ENCODE data around the gene SIM2.

The SIM2 gene

DNA sequence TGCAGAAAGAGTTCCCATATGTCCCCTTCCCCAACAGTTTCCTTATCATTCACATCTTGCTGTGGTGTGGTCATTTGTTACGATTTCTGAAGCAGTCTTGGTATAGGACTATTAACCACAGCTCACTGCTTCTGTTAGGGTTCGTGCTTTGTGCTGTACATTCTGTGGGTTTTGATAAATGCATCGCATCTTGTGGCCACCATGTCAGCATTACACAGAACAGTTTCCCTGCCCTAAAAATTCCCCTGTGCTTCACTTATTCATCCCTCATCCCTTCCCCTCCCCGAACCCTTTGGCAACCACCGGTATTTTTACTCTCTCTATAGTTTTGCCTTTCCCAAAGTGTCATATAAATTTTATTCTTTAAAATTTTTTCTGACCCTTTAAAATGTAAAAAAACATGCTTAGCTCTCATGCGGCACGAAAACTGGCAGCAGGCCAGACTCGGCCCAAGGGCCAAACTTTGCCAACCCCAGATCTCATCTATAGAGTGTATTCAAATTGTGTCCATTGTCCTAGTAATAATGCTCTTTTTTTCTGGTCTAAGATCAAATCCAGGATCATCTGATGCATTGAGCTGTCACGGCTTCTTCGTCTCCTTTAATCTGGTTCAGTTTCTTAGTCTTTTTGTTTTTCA, 78.2 kb downstream of the SIM2 start:
- H3K27ac Mint-ChIP-seq = no peak overlapping the region
- ATAC-seq (replicated peaks) = no peak

DNA sequence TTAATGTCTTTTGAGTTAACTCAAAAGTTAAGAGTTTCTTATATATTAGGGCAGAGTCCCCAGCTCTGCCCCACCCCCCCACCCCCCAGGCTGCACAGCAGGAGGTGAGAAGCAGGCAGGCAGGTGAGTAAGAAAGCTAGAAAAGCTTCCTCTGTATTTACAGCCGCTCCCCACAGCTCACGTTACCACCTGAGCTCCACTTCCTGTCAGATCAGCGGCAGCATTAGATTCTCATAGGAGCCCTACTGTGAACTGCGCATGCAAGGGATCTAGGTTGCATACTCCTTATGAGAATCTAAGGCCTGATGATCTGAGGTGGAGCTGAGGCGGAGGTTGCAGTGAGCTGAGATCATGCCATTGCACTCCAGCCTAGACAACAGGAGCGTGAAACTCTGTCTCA, 81.9 kb downstream of the SIM2 start:
- peaks cover 0 to 8% of the 10 kb centered on the region in 2 donors for H3K36me3 Mint-ChIP-seq
- H3K27ac Mint-ChIP-seq = no peak overlapping the region
- no peak for ATAC-seq (replicated peaks)
- no peaks in the 10 kb centered on the region for H3K27me3 Mint-ChIP-seq
- no peak overlapping the region for H3K4me3 Mint-ChIP-seq
- no peak for DNase-seq
- peaks cover 0 to 2% of the 10 kb centered on the region in 2 donors for H3K9me3 Mint-ChIP-seq
- H3K4me1 Mint-ChIP-seq = no peaks in the 10 kb centered on the region

More for the DNA sequence above, 78.2 kb downstream of the SIM2 start:
- no peaks in the 10 kb centered on the region for H3K4me1 Mint-ChIP-seq
- no peak for DNase-seq
- peaks cover 0 to 2% of the 10 kb centered on the region in 2 donors for H3K9me3 Mint-ChIP-seq
- H3K36me3 Mint-ChIP-seq = peaks cover 0 to 8% of the 10 kb centered on the region in 2 donors
- H3K27me3 Mint-ChIP-seq = no peaks in the 10 kb centered on the region
- no peak overlapping the region for H3K4me3 Mint-ChIP-seq

DNA sequence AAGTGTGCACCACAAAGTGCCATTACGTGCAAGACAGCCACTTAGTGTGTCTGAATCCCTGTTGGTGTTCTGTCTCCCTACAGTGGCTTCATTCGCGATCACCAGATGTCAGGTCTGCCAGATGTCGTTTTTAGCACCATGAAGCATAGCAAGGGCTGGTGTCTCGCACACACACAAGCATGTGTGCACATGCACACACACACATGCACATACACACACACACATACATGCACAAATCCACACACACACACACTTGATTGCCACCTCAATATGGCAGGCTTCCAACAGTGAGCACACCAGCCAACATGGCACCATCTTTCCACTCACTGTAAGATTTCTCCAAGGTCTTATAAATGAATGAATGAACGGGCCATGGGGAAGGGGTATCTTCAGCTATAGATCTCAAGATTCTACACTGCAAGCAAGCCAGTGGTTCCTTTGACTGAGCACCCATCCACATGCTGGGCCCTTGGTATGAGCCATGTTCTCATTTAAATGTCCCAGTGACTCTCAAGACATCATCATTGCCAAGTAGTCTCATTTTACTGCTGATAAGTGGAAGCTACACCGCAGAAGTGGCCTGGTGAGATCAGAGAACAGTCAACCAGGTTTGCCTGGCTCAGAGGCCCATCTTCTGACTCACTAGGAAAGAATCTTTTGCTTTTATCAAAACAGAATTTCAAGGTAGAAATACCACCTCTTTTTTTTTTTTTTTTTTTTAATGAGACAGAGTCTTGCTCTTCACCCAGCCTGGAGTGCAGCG, 84.9 kb downstream of the SIM2 start:
- peaks cover 0 to 12% of the 10 kb centered on the region in 2 donors for H3K36me3 Mint-ChIP-seq
- ATAC-seq (replicated peaks) (no peak), DNase-seq (no peak)
- H3K9me3 Mint-ChIP-seq = peaks cover 0 to 2% of the 10 kb centered on the region in 2 donors
- H3K27me3 Mint-ChIP-seq = no peaks in the 10 kb centered on the region
- H3K4me1 Mint-ChIP-seq = no peaks in the 10 kb centered on the region
- no peak overlapping the region for H3K27ac Mint-ChIP-seq
- H3K4me3 Mint-ChIP-seq = no peak overlapping the region

DNA sequence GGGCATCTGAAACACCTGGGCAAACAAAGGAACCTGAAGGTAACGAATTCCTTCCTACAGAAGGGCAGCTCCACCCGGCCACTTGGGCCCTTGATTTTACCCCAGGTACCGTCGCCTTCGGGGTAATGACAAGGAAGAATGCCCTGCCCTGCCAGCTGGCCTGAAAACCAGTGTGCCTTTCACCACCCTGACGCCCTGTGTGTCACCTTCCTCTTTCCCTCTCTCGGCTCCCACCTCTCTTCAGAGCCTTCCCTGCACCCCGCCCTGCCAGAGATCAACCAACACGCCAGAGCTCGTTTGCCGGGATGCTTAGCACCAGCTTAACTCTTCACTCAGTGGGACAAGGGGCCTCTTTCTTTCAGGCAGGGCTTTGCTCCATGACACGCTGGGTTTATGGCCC, 86.0 kb downstream of the SIM2 start:
- no peak overlapping the region for H3K27ac Mint-ChIP-seq
- DNase-seq = no peak
- peaks cover 0 to 6% of the 10 kb centered on the region in 2 donors for H3K36me3 Mint-ChIP-seq
- no peak for ATAC-seq (replicated peaks)
- H3K4me3 Mint-ChIP-seq = no peak overlapping the region
- H3K9me3 Mint-ChIP-seq = no peaks in the 10 kb centered on the region
- H3K4me1 Mint-ChIP-seq = no peaks in the 10 kb centered on the region
- H3K27me3 Mint-ChIP-seq = no peaks in the 10 kb centered on the region

- Mint-ChIP-seq H3K9me3 (no peaks in the 10 kb centered on the region), H3K4me1 (no peaks in the 10 kb centered on the region), H3K4me3 (no peak overlapping the region), H3K36me3 (peaks cover 6% of the 10 kb centered on the region in 2 donors), H3K27me3 (no peaks in the 10 kb centered on the region), H3K27ac (no peak overlapping the region)
- ATAC-seq (replicated peaks) (no peak), DNase-seq (no peak)
Measured at GRCh38 chr21:36785615-36786014, 86.7 kb downstream of the SIM2 start.

DNA sequence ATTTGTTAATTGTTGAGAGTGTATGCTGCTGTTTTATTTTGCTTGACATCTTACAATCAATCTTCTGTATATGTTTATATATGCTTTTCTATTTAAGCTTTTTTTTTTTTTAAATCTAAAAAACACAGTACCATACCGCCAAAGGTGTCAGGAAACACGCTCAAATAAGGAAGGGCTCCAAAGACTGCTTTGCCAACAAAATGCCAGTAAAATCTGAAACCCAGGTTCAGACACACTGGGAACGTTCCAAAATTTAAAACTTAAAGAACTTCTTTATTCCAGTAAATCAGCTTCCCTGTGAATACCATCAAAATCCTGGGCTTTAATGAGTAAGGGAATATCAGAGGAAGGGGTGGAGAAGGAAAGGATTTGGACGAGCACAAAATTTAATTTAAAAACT, 87.3 kb downstream of the SIM2 start:
- Mint-ChIP-seq H3K4me3 (no peak overlapping the region), H3K9me3 (no peaks in the 10 kb centered on the region)
- ATAC-seq (replicated peaks) = no peak

GRCh38 chr21:36788120-36788638, 89.3 kb downstream of the SIM2 start:
- no peaks in the 10 kb centered on the region for H3K27me3 Mint-ChIP-seq
- no peak for ATAC-seq (replicated peaks)
- no peaks in the 10 kb centered on the region for H3K4me1 Mint-ChIP-seq
- H3K27ac Mint-ChIP-seq = no peak overlapping the region
- H3K4me3 Mint-ChIP-seq = no peak overlapping the region
- H3K36me3 Mint-ChIP-seq = peaks cover 9 to 10% of the 10 kb centered on the region in 2 donors
- DNase-seq = no peak
- no peaks in the 10 kb centered on the region for H3K9me3 Mint-ChIP-seq

More for the DNA sequence above, 87.3 kb downstream of the SIM2 start:
- H3K27ac Mint-ChIP-seq = no peak overlapping the region
- H3K36me3 Mint-ChIP-seq = peaks cover 9 to 10% of the 10 kb centered on the region in 2 donors
- no peak for DNase-seq
- no peaks in the 10 kb centered on the region for H3K4me1 Mint-ChIP-seq
- no peaks in the 10 kb centered on the region for H3K27me3 Mint-ChIP-seq

GRCh38 chr21:36790616-36791015, 91.7 kb downstream of the SIM2 start:
- no peak for ATAC-seq (replicated peaks)
- H3K27me3 Mint-ChIP-seq = no peaks in the 10 kb centered on the region
- H3K27ac Mint-ChIP-seq = no peak overlapping the region
- no peaks in the 10 kb centered on the region for H3K4me1 Mint-ChIP-seq
- DNase-seq = no peak
- H3K36me3 Mint-ChIP-seq = peaks cover 18 to 21% of the 10 kb centered on the region in 2 donors
- no peak overlapping the region for H3K4me3 Mint-ChIP-seq
- peaks cover 0 to 8% of the 10 kb centered on the region in 2 donors for H3K9me3 Mint-ChIP-seq

DNA sequence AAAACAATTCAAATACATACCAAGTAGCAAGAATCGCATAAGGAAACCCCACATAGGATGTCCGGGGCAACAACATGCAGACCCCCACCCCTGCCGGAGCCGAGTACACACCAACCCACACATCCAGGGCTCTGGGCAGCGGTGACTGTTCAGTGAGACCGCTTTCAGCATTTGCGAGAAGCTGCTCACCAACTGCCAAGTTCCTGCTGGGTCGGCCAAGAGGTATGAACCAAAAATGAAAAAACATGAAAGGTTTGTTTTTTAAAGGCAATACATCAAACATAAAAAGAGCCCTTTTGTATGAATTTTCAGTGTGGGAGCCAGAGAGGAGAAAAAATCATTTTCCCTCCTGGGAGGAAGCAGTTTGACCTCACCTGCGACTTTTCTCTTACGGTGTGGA, 92.3 kb downstream of the SIM2 start:
- H3K9me3 Mint-ChIP-seq = peaks cover 0 to 8% of the 10 kb centered on the region in 2 donors
- no peaks in the 10 kb centered on the region for H3K27me3 Mint-ChIP-seq
- no peak for ATAC-seq (replicated peaks)
- no peak for DNase-seq
- H3K4me3 Mint-ChIP-seq = no peak overlapping the region
- no peak overlapping the region for H3K27ac Mint-ChIP-seq
- peaks cover 18 to 21% of the 10 kb centered on the region in 2 donors for H3K36me3 Mint-ChIP-seq
- no peaks in the 10 kb centered on the region for H3K4me1 Mint-ChIP-seq

- H3K4me1 Mint-ChIP-seq = no peaks in the 10 kb centered on the region
- H3K4me3 Mint-ChIP-seq = no peak overlapping the region
- peaks cover 0 to 10% of the 10 kb centered on the region in 2 donors for H3K9me3 Mint-ChIP-seq
- H3K27me3 Mint-ChIP-seq = no peaks in the 10 kb centered on the region
- H3K27ac Mint-ChIP-seq = no peak overlapping the region
- DNase-seq (no peak), ATAC-seq (replicated peaks) (no peak)
- peaks cover 17 to 18% of the 10 kb centered on the region in 2 donors for H3K36me3 Mint-ChIP-seq
Measured at GRCh38 chr21:36791695-36792470, 93.0 kb downstream of the SIM2 start.

GRCh38 chr21:36792505-36792967, 93.6 kb downstream of the SIM2 start:
- Mint-ChIP-seq H3K4me1 (no peaks in the 10 kb centered on the region), H3K9me3 (peaks cover under 1 to 12% of the 10 kb centered on the region in 2 donors), H3K27me3 (no peaks in the 10 kb centered on the region), H3K36me3 (peaks cover 17 to 18% of the 10 kb centered on the region in 2 donors), H3K27ac (no peak overlapping the region), H3K4me3 (no peak overlapping the region)
- ATAC-seq (replicated peaks) (no peak), DNase-seq (no peak)

DNA sequence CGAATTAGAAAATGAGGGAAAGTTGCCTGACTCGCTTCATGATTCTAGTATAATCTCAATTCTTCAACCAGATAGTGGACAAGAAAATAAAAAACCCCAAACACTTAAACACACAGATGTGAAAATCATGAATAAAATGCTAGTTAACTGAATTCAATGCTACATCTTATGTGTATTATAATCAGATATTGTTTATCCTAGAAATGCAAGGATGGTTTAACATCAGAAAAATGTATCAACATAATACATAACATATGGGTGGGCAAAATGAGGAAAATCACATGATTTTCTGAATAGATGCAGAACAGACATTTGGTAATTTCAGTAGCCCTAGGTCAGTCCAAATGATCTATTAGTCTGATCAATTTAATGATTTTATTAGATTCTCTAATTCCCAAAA, 97.2 kb downstream of the SIM2 start:
- peaks cover 18 to 35% of the 10 kb centered on the region in 2 donors for H3K36me3 Mint-ChIP-seq
- no peak for DNase-seq
- no peaks in the 10 kb centered on the region for H3K4me1 Mint-ChIP-seq
- no peaks in the 10 kb centered on the region for H3K27me3 Mint-ChIP-seq
- H3K27ac Mint-ChIP-seq = no peak overlapping the region
- H3K9me3 Mint-ChIP-seq = peaks cover 13 to 26% of the 10 kb centered on the region in 2 donors
- no peak for ATAC-seq (replicated peaks)
- H3K4me3 Mint-ChIP-seq = no peak overlapping the region

DNA sequence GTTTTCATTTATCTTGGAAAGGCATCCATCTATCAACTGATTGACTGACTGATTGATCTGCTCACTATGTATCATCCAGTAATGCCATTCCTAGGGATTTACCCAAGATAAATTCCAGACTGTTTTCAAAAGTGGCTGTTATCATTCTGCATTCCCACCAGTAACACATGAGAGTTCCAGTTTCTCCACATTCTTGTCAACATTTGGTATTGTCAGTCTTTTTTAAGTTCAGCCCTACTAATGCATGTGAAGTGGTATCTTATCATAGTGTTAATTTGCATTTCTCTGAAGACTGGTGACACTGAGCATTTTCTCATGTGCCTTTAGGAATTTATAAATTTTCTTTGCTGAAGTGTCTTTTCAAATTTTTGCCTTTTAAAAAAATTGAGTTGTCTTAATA, 99.6 kb downstream of the SIM2 start:
- Mint-ChIP-seq H3K4me1 (no peaks in the 10 kb centered on the region), H3K27me3 (no peaks in the 10 kb centered on the region), H3K4me3 (no peak overlapping the region), H3K36me3 (peaks cover 18 to 35% of the 10 kb centered on the region in 2 donors), H3K27ac (no peak overlapping the region), H3K9me3 (peaks cover 13 to 26% of the 10 kb centered on the region in 2 donors)
- no peak for ATAC-seq (replicated peaks)
- DNase-seq = no peak

All from stimulated activated naive B cell treated with anti-CD40 and anti-IgM and Interleukin-4, amounts not matched to agents 10 μg/mL and 1 μg/mL and 100 μg/mL, for 72 hours (primary cell).